ENCODE results near the gene ROBO4.

Gene ROBO4

DNA sequence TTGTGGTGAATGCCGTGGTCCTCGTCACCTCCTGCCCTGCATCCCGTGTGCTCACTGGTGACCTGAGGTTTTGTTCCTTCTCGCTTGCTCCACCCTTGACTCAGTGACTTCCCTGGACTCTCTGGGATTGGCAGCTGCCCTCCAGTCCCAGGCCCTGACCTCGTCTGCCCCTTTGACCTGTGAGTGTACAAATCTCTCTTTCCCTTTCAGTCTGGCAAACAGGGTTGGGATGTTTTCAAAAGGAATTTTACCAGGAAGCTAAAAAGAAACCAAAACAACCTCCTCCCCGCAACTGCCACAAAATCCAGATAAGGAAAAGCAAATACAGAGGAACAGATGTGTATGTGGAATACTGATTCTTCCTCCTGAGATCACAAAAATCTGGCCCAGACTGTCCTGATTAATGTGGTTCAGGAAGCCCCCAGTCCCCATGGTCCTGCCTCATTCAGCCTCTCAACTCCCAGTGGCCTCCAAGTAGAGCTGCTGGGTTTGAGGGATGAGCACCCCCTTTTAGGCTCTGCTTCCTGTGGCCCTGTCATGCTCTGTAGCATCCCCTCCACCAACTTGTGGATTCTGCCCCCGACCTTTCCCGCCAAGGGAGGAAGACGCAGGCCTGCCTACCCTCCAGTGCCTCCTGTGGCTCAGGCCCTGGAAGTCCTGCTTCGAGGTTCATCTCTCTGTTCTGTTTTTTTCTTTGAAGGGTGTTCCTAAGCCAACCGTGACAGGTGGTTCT, 15.2 kb downstream of the ROBO4 start:
- CTCF ChIA-PET: interaction anchor here (1.5 kb wide), 1 partner anchor 10 kb away, joined by 3 read pairs; no protein-coding TSS in a partner anchor
- DNase-seq (ENCODE audit: extremely low spot score): no peak
- POLR2A ChIA-PET: no interaction called here
- TF ChIP-seq, protein P1, sequence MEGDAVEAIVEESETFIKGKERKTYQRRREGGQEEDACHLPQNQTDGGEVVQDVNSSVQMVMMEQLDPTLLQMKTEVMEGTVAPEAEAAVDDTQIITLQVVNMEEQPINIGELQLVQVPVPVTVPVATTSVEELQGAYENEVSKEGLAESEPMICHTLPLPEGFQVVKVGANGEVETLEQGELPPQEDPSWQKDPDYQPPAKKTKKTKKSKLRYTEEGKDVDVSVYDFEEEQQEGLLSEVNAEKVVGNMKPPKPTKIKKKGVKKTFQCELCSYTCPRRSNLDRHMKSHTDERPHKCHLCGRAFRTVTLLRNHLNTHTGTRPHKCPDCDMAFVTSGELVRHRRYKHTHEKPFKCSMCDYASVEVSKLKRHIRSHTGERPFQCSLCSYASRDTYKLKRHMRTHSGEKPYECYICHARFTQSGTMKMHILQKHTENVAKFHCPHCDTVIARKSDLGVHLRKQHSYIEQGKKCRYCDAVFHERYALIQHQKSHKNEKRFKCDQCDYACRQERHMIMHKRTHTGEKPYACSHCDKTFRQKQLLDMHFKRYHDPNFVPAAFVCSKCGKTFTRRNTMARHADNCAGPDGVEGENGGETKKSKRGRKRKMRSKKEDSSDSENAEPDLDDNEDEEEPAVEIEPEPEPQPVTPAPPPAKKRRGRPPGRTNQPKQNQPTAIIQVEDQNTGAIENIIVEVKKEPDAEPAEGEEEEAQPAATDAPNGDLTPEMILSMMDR (IDR thresholded peaks at IDR 0.05; ENCODE audit: control extremely low read depth, extremely low read depth, low read depth, missing control alignments): no peak

GRCh38 chr11:124880958-124881357, 16.7 kb downstream of the ROBO4 start:
- TF ChIP-seq, protein P1 (IDR thresholded peaks at IDR 0.05; ENCODE audit: control extremely low read depth, extremely low read depth, low read depth, missing control alignments): no peak
- POLR2A ChIA-PET: no interaction called here
- no peak for DNase-seq (ENCODE audit: extremely low spot score)
- CTCF ChIA-PET: interaction anchor here (1.0 to 1.9 kb wide), 3 partner anchors 8 to 261 kb away, joined by 3 to 4 read pairs (median 3); no protein-coding TSS in a partner anchor

DNA sequence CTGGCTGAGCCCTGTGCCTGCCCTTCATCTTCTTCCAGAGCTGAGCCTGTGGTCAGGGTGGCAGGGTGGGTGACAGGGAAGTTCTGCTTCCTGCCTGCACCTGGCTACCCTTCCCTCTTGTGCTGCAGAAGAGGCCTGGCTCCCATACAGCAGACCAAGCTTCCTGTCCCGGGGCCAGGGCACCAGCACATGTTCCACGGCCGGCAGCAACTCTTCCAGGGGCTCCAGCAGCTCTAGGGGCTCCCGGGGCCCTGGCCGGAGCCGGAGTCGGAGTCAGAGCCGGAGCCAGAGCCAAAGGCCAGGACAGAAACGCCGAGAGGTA, 17.4 kb downstream of the ROBO4 start:
- CTCF ChIA-PET: interaction anchor here (1.1 to 1.9 kb wide), 2 partner anchors 9 to 262 kb away, joined by 3 to 4 read pairs; no protein-coding TSS in a partner anchor
- no peak for DNase-seq (ENCODE audit: extremely low spot score)
- TF ChIP-seq, protein P1 (IDR thresholded peaks at IDR 0.05; ENCODE audit: control extremely low read depth, extremely low read depth, low read depth, missing control alignments): no peak
- POLR2A ChIA-PET: no interaction called here

- TF ChIP-seq, protein P1 (IDR thresholded peaks at IDR 0.05; ENCODE audit: control extremely low read depth, extremely low read depth, low read depth, missing control alignments): no peak
- no peak for DNase-seq (ENCODE audit: extremely low spot score)
- ChIA-PET POLR2A (no interaction called here), CTCF (interaction anchor here (1.1 to 1.9 kb wide), 2 partner anchors 9 to 263 kb away, joined by 3 to 4 read pairs; no protein-coding TSS in a partner anchor)
These were observed 18.0 kb downstream of the ROBO4 start for GRCh38 chr11:124879493-124880289.

DNA sequence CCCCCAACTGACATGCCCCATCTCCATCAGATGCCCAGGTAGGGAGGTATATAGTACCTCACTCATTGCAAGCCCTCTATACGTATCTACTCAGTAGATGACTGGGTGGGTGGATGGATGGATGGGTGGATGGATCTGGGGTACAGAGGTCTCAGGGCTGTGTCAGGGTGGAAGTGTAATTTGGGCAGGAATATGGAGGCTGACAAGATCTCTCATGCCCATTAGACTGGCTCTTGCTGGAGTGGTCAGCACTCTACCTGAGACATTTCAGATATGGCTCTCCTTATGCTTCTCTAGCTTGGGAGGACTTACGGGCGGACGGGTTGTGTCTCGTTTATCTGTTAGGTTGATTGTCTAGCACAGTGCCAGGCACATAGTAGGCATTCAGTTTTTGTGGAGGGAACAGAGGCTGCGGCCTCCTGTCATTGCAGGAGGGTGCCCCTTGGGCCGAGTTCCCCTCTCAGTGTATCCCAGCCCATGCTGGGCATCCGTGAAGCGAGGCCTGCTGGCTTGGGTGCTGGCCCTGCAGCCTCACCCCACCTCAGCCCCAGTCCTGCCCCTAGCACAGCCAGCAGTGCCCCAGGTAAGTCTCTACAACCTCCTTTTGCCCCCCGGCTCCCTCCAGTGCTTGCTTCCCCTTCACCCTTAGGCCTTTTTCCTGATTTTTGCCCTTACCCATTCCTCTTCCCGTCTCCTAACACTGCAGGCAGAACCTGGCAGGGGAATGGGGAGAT, 18.7 kb downstream of the ROBO4 start:
- TF ChIP-seq, protein P1 (IDR thresholded peaks at IDR 0.05; ENCODE audit: control extremely low read depth, extremely low read depth, low read depth, missing control alignments): no peak
- POLR2A ChIA-PET: no interaction called here
- no peak for DNase-seq (ENCODE audit: extremely low spot score)
- CTCF ChIA-PET: interaction anchor here (1.4 kb wide), 1 partner anchor 9 kb away, joined by 4 read pairs; no protein-coding TSS in a partner anchor
